HG02840 (cell line): Measurements from ENCODE around the gene DRAP1.

ENCODE experiments used
- ATAC-seq: cut with Tn5 transposase; IDR thresholded peaks from one replicate; pipeline ENCODE4 v1.9.1; 2021; ENCODE audit warnings: mild to moderate bottlenecking, moderate library complexity, moderate number of reproducible peaks; ENCODE audit not compliant: unreplicated experiment, low FRiP score

The DRAP1 gene

DNA sequence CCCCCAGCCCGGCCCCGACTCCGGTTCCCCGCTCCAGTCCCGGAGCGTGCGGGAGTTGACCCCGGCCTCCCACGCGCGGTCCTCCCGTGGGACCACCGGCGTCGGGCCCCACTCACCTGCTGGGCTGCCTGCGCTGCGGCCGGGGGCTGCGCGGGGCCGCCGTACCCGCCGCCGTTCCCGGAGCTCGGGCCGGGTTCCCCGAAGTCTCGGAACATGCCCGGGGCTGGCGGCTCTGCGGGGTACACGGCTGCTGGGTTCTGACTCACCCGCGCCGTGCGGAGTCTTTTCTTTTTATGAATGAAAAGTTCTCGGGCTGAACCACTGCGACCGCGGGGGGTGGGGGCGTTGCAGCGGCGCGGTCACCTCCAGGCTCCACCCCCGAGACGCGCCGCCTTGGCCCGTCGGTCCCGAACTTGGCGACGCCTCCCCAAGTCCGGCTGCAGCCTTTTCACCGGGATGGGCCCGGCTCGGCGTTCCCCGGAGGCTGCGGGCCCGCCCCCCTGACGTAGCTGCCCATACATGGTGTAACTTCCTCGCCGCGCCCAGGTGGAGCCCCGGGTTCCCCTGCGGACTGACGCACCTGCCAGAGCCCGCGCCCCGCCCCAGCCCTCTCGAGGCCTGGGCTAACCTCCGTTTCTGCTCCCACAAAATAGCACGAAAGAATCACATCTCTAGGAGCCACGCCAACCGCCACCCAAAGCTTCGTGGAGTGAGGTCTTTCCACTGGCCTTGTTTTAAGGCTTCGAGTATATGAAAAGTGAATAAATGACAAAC lies 18.9 kb upstream of the DRAP1 start, which contains the start of gene FOSL1:
TSS of gene FOSL1 (minus strand) at position 264 of the 774 bp plus-strand sequence. CDS start at position 215, 49 bp downstream.
- ATAC-seq, result peak; percentile 62

DNA sequence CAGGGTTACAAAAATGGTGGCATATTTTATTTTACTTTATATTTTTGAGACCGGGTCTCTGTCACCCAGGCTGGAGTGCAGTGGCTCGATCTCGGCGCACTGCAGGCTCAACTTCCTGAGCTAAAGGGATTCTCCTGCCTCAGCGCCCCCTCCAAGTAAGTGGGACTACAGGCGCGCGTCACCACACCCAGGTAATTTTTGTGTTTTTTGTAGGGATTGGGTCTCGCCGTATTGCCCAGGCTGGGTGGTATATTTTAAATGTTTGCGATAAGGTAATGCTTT lies 18.4 kb upstream of the DRAP1 start:
- no peak for ATAC-seq

DNA sequence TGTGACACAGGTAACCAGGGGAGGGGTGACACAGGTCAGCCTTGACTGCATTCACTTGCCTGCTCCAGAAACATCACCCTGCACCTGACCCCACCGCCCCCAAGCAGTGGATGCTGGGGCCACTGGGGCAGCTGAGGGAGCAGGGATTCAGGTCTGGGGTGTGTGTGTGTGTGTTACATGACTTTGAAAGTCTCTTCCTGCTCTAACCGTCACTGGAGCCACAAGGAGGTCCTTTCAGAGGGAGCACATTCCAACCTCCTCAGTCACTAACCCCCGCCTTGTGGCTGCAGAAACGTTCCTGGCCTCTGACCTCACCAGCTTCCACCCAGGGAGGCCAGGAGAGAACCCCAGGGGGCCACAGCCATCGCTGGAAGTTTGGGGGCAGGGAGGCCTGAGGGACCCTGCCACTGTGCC lies 16.2 kb upstream of the DRAP1 start:
- ATAC-seq, result no peak

DNA sequence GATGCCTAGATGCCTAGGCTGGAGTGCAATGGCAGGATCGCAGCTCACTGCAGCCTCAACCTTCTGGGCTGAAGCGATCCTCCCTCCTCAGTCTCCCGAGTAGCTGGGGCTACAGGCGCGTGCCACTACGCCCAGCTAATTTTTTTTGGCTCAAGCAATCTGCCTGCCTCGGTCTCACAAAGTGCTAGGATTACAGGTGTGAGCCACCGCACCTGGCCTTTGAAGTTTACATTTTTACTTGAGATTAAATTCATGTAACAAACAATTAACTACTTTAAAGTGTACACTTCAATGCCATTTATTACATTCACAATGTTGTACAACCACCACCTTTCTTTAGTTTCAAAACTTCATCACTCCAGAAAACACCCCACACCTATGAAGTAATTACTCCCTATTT lies 15.5 kb upstream of the DRAP1 start:
- no peak for ATAC-seq

DNA sequence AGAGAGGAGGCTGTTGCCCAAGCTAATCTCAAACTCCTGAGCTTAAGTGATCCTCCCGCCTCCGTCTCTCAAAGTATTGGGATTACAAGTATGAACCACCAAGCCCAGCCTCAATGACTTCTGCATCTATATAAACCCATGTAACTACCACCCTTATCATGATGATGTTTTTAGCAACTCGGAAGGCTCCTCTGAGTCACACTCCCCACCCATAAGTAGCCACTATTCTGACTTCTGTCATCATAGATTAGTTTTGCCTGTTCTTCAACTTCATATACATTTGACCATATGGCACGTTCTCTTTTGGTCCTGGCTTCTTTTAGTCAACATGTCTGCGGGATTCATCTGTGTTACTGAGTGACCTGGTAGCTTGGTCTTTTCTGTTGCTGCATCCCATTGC lies 12.6 kb upstream of the DRAP1 start:
- ATAC-seq, result no peak

DNA sequence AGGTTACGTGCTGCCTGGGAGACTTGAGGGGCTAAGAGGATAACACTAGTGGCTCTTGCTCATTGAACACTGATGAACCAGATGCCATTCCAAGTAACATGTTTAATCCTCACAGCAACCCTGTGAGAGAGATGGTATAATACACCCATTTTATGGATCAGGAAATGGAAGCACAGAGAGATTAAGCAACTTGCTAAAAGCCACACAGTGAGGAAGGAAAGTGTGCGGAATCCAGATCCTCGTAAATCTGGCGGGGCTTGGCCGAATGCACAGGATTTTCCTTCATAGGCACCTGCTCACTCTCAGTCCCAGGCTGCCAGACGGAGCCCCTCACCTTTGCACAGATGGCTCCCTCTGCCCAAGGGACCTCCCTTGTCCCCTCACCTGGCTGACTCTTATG lies 11.3 kb upstream of the DRAP1 start:
- no peak for ATAC-seq

DNA sequence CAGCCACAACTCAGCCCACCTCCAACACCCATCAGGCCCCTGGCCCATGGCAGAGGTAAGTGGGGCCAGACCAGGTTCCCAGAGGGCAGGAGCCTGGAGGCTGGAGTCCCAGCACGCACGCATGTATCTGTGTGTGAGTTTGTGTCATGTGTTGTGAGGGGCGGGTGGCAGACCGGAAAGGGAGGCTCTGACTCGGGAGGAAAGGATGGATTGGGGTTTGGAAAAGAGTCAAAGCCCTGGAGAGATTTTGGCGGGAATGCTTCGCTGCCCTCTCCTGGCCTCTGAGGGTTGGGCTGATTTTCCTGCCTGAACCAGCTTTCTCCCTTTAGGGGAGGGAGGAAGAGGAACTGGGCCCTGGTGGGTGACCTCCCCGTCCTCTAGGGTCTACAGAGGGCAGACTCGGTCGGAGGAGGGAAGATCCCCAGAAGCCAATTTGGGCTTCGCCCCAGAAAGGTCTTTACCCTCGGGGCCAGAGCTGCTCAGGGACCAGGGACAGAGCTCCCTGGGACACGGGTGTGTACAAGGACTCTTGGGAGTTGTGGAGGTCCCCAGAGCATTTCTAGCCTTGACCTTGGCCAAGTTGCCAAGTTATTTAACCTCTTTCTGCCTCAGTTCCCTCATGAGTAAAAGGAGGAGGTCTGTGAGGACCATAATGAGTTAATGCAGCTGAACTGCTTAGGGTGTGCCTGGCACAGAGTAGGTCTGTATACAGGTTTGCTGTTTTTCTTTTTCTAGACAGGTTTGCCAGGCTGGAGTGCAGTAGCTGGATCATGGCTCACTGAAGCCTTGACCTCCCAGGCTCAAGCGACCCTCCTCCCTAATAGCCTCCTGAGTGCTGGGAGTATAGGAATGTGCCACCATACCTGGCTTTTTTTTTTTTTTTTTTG lies 7.3 kb upstream of the DRAP1 start:
- ATAC-seq, result no peak

DNA sequence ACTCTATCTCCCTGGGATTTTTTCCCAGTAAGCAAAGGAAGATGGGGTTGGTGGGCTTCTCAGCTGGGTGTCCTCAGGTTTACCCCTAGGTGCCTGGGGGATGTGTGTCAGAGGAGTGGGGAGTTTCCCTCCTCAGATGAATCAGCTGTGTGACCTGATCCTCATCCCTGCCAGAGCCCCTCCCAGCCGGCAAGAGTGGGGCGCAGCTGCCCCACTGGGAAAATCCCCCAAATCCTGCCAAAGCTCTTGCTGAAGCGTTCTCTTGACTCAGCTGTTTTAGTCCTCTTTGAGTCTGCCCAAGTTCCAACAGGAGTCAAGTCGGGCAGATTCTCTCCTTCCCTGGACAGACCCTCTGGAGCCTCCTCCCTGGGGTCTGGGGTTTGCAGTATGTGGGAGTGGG lies 6.4 kb upstream of the DRAP1 start:
- no peak for ATAC-seq

DNA sequence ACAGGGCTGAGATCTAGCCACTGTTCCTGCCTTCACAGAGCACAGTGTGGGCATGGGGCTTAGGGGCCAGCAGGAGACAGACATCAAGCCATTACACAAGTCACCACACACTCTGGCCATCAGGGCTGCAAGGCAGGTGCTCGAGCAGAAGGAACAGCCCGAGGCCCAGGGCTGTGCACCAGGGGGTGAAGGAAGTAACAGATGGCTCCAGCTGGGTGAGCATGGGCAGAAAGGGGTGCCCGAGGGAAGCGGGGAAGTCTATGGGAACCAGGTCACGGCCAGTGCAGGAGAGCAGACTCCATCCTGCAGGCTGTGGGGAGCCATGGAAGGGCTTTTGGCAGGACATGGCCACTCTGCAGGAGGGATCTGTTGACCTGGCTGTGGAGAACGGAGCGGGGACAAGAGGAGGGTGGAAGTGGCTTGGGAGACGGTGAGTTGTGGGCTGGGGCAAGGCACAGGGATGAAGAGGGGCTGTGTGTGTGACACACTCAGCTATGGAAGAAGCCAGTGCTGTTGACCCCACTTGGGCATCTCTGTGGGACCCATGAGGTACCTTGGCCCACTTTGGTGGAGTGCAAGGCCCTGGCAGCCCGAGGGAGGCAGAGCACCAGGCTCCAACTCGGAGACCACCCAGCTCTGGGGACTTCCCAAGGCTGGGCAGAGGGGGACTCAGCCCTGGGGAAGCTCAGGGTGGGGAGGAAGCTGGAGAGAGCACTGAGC lies 4.0 kb upstream of the DRAP1 start:
- no peak for ATAC-seq

DNA sequence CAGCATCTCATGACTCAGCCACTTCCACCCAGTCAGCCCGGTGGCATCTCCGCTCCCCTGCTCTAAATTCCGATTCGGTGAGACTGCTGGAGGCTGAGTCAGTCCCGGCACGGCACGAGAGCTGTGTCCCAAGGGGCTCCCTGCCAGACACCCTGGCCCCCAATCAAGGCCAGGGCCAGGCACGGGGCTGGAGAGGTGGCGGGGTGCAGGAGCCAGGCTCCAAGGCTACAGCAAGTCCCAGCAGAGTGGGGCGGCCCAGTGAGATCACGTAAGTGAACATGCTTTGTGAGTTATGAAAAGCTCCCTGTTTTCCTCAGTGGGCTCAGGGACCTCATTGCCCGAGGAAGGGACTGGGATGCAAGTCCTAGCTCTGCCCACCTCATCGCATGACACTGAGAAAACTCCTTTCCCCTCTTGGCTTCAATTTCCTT lies 3.4 kb upstream of the DRAP1 start:
- no peak for ATAC-seq

DNA sequence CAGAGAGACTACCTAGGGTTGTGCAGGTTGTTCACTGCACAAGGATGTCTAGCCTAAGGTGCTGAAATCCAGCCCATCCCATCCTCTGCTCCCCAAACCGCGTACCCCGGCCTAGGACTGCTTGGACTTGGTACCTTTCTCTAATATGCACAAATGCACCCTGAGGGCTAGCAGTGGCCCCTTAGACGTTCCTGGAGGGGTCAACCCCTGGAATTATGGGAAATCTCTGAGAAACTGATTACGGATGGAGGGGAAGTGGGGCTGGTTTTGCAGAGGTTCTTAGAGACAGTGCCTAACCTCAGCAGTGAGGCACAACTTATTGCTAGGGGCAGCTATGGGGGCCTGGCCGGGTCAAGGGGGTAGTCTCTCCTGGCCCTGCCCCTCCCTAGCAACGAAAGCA lies 2.8 kb upstream of the DRAP1 start:
- ATAC-seq, result no peak

DNA sequence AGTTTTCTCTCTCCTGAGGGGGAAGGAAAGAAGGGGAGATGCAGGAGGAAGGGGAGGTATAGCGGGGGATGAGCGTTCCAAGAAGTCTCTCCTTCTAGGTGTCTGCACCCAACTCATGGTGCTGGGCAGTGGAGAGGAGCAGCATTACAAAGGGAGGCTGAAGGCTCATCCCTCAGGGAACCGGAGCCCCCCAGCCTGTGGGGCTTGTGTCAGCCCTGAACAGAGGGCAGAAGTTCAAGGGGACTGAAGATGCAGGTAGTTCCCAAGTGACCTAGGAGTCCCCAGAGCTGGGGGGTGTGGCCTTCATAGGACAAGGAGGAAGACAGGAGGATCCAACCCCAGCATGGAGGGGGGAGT lies 2.2 kb upstream of the DRAP1 start:
- ATAC-seq, result no peak

DNA sequence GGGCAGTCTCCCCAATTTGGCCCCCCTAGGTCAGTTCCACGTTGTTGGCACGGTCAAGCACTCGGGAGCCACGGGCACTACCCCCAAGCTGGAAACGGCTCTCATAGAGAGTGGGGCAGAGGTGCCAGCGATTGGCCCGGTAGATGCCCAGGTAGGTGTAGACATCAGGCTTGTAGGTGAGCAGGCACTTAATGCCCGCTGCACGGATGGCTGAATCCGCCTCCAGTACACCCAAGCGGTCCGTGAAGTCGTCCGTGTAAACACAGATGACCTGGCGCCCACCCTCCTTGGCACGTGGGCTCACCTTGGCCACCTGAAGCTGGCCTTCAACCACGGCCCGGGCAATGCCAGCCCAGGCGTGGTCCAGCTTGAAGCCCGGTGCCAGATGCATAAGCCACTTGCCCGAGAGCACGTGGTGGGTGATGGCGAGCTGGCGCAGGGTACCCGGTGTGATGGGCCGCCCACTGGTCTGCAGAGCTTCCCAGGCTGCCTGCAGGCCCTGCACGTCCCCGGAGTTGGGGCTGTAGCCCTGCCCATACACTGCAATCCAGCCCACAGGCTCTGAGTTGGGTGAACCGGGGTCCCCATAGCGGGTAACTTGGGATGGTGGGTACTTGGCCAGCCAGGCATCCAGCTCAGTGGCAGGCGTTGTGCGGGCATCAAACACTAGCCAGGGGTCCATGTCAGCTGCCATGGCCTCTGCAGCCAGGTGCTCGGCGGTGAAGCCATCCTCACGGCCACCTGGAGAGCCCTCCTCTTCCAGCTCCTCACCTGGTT lies 1.6 kb upstream of the DRAP1 start:
- no peak for ATAC-seq

DNA sequence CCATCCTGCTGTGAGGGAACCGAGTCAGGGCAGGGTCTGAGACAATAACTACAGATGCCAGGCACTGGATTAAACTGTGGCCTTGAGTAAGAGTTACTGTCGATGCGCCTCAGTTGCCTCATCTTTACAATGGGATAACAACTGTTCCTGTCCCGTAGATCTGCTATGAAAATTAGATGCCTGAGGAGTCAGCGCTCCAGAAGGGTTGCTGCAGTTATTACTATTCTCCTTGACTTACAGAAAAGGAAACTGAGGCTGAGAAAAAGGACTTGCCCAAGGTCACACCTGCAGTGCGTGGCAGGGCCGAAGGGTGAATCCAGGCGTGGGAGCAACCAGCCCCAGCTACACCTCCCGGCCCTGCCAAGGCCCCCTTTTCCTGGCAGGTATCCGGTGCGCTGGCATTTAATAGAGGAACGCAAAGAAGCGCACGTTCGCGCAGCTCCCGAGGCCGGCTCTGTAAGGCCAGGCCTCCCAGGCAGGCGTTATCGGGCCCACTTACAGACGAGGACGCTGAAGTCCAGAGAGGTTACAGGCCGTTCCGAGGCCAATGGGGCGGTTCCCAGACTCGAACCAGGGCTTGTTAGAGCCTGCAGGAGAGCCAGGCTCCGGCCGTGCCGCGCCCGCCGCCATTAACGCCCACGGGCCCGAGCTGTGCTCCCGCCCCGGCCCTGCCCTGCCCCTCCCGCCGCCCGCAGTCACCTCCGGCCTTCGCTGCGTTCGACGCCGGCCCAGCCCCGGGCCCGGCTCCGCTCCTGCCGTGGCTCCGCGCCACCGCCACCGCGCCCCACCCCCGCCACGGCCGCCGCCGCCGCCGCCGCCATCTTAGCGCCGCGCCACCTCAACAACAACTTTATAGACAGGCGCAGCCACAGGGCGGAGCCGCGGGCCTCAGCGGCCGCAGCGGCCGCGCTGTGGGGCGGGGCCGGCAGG lies 750 bp upstream of the DRAP1 start, which contains the start of gene C11orf68:
TSS of gene C11orf68 (minus strand) at position 852 of the 930 bp plus-strand sequence. CDS start at position 821, 31 bp downstream.
- peak; percentile 45 for ATAC-seq

DNA sequence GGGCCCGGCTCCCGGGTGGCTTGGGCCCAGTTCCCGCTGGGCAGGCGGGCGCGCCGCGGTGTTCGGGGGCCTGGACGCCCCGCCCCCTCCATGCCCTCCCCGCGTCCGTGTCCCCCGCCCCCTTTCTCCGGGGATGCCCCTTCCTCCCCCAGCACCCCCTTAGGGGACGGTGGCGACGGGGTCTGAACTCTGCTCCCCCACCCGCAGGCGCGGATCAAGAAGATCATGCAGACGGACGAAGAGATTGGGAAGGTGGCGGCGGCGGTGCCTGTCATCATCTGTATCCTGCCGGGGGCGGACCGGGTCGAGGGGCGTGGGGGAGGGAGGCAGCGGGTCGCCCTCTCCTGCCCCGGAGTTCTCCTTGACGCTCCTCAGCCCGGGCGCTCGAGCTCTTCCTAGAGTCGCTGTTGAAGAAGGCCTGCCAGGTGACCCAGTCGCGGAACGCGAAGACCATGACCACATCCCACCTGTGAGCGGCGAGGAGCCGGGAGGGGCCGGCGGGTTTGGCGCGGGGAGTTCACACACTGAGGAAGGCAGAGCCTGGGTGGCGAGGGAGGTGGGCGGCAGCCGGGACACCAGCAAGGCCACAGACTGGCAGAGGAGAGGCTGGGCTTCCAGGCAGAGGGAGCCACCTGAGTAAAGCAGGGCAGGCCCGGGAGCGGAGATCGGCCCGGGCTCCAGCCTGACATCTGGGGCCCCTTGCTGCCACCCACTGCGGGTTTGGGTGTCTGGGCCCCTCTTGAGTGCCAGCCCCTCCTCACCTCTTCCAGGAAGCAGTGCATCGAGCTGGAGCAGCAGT lies 546 bp downstream of the DRAP1 start:
- ATAC-seq, result peak; percentile 46

DNA sequence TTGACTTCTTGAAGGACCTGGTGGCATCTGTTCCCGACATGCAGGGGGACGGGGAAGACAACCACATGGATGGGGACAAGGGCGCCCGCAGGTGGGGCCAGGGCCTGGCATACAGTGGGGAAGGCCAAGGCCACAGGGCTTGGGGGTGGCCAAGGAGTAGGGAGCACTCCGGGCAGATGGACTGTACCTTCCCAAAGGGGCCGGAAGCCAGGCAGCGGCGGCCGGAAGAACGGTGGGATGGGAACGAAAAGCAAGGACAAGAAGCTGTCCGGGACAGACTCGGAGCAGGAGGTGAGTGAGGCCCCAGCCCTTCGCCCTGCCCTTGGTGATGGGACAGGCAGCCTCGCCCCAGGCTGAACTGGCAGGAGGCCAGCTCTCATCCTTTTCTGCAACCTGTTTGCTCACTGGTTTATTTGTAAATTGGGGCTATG lies 1.2 kb downstream of the DRAP1 start:
- ATAC-seq, result no peak

DNA sequence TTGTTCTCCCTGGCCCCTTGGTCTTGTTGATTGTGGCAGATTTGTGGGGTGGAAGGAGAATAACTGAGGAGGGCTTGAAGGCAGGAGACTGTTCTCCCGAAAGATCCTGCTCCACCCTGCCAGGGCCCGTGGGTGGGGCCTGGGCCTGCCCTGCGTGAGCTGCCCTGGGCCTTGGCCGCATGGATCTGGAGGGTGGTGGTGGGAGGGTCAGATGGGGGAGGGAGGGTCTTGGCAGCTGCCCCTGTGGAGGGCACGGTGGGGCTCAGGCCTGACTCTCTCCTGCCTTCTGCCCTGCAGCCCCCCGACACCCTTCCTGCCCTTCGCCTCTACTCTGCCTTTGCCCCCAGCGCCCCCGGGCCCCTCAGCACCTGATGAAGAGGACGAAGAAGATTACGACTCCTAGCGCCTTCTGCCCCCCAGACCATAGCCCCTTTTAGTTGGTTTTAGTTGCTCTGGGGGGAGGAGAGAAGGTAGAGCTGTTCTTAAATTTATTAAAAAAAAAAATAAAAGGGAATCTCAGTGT lies 1.9 kb downstream of the DRAP1 start:
- ATAC-seq, result no peak

DNA sequence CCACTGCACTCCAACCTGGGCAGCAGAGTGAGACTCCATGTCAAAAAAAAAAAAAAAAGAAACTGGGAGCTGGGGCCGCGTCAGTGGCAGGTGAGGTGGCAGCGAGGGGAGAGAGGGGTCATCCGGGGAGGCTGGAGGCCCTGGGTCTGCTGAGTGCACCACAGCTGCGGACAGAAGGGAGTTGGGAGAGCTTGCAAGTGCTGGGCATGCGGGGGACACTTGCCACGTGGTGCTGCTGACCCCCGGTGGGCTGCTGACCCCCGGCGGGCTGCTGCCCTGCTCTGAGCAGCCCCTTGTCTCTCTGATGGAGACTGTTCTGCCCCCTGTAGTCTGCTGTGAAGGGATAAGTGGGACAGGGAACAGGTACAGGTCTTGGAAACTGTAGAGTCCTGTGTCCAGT lies 2.6 kb downstream of the DRAP1 start:
- ATAC-seq, result no peak
